ENCODE results near the gene MAP3K20.
"Not testable (repeated sequence)": the region's sequence is repeated elsewhere in the genome, so short reads cannot be mapped to it uniquely, and the experiment has no call there.

MAP3K20 gene

GRCh38 chr2:173109253-173110188 is 33.9 kb downstream of the MAP3K20 start:
- H3K4me3 ChIP-seq (ENCODE audit: low read depth, low read length): no peak overlapping the region
- no peak for DNase-seq (ENCODE audit: low read depth)

GRCh38 chr2:173117678-173118077 is 42.0 kb downstream of the MAP3K20 start:
- no peak for DNase-seq (ENCODE audit: low read depth)
- H3K4me3 ChIP-seq (ENCODE audit: low read depth, low read length): no peak overlapping the region

- no peak overlapping the region for H3K4me3 ChIP-seq (ENCODE audit: low read depth, low read length)
- DNase-seq (ENCODE audit: low read depth): no peak
Observed at GRCh38 chr2:173118395-173118794, 42.7 kb downstream of the MAP3K20 start.

GRCh38 chr2:173119069-173119807 is 43.6 kb downstream of the MAP3K20 start:
- DNase-seq (ENCODE audit: low read depth): no peak
- H3K4me3 ChIP-seq (ENCODE audit: low read depth, low read length): no peak overlapping the region

- H3K4me3 ChIP-seq (ENCODE audit: low read depth, low read length): no peak overlapping the region
- DNase-seq (ENCODE audit: low read depth): no peak
Observed at GRCh38 chr2:173119944-173120343, 44.3 kb downstream of the MAP3K20 start.

GRCh38 chr2:173122936-173123335 is 47.3 kb downstream of the MAP3K20 start:
- DNase-seq (ENCODE audit: low read depth): no peak

GRCh38 chr2:173124441-173124840 is 48.8 kb downstream of the MAP3K20 start:
- DNase-seq (ENCODE audit: low read depth): no peak
- no peak overlapping the region for H3K4me3 ChIP-seq (ENCODE audit: low read depth, low read length)

More at GRCh38 chr2:173122936-173123335, 47.3 kb downstream of the MAP3K20 start:
- no peak overlapping the region for H3K4me3 ChIP-seq (ENCODE audit: low read depth, low read length)

- no peak for DNase-seq (ENCODE audit: low read depth)
- H3K4me3 ChIP-seq (ENCODE audit: low read depth, low read length): no peak overlapping the region
Observed at GRCh38 chr2:173126819-173127218, 51.2 kb downstream of the MAP3K20 start.

GRCh38 chr2:173128132-173128531 is 52.5 kb downstream of the MAP3K20 start:
- not testable (repeated sequence) for DNase-seq (ENCODE audit: low read depth); H3K4me3 ChIP-seq (ENCODE audit: low read depth, low read length)

- no peak for DNase-seq (ENCODE audit: low read depth)
- no peak overlapping the region for H3K4me3 ChIP-seq (ENCODE audit: low read depth, low read length)
Observed at GRCh38 chr2:173130496-173131465, 55.1 kb downstream of the MAP3K20 start.

- DNase-seq (ENCODE audit: low read depth): no peak
- H3K4me3 ChIP-seq (ENCODE audit: low read depth, low read length): no peak overlapping the region
Observed at GRCh38 chr2:173132531-173132930, 56.9 kb downstream of the MAP3K20 start.

GRCh38 chr2:173134703-173135102 is 59.1 kb downstream of the MAP3K20 start:
- no peak overlapping the region for H3K4me3 ChIP-seq (ENCODE audit: low read depth, low read length)
- no peak for DNase-seq (ENCODE audit: low read depth)

- no peak for DNase-seq (ENCODE audit: low read depth)
- no peak overlapping the region for H3K4me3 ChIP-seq (ENCODE audit: low read depth, low read length)
Observed at GRCh38 chr2:173136067-173136466, 60.4 kb downstream of the MAP3K20 start.

GRCh38 chr2:173136599-173136998 is 61.0 kb downstream of the MAP3K20 start:
- H3K4me3 ChIP-seq (ENCODE audit: low read depth, low read length): no peak overlapping the region
- no peak for DNase-seq (ENCODE audit: low read depth)

- DNase-seq (ENCODE audit: low read depth): no peak
- H3K4me3 ChIP-seq (ENCODE audit: low read depth, low read length): no peak overlapping the region
Observed at GRCh38 chr2:173137610-173138009, 62.0 kb downstream of the MAP3K20 start.

GRCh38 chr2:173138962-173139361 is 63.3 kb downstream of the MAP3K20 start:
- H3K4me3 ChIP-seq (ENCODE audit: low read depth, low read length): no peak overlapping the region
- no peak for DNase-seq (ENCODE audit: low read depth)

- no peak for DNase-seq (ENCODE audit: low read depth)
- H3K4me3 ChIP-seq (ENCODE audit: low read depth, low read length): no peak overlapping the region
Observed at GRCh38 chr2:173141666-173142065, 66.0 kb downstream of the MAP3K20 start.

GRCh38 chr2:173145454-173145853 is 69.8 kb downstream of the MAP3K20 start:
- DNase-seq (ENCODE audit: low read depth): no peak
- no peak overlapping the region for H3K4me3 ChIP-seq (ENCODE audit: low read depth, low read length)

- H3K4me3 ChIP-seq (ENCODE audit: low read depth, low read length): no peak overlapping the region
- no peak for DNase-seq (ENCODE audit: low read depth)
Observed at GRCh38 chr2:173146590-173146989, 70.9 kb downstream of the MAP3K20 start.
